Activated CD8-positive, alpha-beta memory T cell treated with anti-CD3 and anti-CD28 coated beads, Interleukin-2, amount 50 U/mL, for 1 hour (primary cell): ENCODE results near the gene FLNC.
A peak's percentile ranks its signal among the peaks of the same experiment; 100 is the strongest.

Source experiments
- DNase-seq: peaks from one replicate; pipeline ENCODE4 v3.0.0-alpha.2; 2020; ENCODE audit errors: extremely low read depth

The FLNC gene

DNA sequence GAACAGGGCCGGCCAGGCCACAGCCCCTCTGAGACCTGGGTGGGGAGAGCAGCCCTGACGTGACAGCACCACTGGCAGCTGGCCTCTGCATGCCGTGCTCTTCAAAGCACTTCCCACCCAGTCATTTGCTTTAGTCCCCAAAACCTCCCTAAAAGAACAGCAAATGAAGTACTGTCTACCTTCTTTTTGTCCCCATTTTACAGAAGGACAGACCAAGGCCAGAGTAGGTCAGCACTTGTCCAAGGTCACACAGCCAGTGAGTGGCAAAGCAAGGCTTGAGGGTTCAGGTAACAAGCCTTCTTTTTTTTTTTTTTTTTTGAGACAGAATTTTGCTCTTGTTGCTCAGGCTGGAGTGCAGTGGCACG is 47.5 kb downstream of the FLNC start:
- no peak for DNase-seq

DNA sequence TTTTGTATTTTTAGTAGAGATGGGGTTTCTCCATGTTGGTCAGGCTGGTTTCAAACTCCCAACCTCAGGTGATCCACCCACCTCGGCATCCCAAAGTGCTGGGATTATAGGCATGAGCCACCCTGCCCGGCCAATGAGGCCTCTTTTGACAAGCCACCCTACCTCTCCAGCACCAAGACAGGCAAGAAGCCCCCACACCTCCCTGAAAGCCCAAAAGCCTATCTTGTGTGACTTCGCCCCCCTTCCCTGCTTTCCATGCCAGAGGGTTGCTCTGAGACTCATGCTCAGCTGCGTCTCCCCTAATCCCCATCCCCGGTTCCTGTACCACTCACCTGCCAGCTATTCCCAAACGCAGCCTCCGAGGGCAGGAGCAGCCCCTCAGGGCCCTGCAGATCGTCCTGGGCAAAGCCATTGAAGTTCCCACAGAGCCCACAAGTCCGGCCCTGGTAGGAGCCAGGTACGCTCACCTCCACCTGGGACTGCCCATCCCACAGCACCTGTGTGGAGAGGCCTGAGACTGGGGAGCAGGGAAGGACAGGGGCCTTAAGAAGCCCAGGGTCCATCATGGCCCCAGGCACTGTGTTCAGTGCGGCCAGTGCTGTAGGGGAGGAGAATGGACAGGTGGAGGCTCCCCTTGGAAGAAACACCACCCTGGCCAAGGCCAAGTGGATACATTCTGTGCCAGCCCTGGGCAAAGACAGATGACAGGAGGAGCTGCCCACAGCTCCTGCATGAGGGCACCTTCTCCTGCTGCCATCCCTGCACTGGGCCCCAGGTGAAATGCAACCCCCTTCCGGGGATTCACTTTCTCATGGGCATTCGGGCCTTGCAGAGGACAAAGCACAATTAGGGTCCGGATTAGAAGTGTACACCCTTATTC is 48.3 kb downstream of the FLNC start:
- no peak for DNase-seq

DNA sequence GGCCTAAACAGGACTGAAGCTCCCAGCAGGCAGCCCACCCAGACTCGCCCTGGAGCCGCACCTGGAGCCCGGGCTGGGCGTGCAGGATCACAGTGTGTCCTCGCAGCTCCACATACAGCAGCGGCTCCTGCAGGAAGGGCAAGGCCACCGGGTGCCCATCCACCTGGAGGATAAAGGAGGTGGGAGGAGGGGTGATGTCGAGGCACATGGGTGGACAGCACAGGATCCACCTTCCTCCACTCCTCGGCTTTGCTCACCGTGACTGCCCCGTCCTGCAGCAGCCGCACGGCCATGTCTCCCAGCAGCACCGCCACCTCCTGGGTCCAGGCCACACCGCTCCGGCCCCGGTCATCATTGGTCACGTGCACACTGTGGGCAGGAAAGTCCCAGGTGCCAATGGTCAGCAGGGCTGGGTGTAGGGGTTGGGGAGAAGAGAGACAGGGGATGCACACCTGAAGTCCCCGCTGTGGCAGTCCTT is 49.3 kb downstream of the FLNC start:
- DNase-seq = no peak

DNA sequence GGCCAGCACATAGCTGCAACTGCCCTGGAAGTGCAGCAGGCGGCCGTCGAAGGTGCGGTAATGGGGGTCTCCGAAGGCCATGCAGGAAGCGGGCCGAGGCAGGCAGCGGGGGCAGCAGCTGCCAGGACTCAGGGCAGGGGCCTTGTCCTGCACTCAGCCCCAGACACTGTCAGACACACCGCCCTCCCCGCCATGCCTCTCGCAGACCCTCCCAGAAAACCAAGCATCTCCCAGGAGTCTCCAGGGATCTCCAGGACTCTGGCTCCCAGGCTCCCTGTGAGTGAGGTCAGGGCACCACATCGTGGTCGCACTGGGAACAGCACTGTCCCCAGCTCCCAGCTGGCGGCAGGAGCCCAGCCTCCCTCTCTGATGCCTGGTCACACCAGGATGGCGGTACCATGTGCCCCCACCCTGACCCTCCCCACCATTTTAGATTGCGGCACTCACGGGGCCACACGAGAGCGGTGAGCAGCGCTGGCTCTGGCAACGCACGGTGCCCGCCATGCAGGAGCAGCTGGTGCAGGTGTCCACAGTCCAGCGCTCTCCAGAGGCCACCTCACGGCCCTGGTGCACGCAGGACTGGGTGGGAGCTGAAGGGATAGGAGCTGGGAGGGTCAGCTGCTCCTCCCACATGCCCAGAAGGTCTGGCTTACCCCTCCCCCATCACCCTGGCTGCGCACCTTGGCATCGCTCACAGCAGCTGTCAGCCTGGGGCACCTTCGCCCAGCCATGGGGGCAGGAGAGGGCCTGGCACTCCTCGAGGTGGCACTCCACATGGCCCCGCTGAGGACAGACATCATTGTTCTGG is 49.9 kb downstream of the FLNC start:
- DNase-seq = no peak

GRCh38 chr7:128880791-128881457 is 50.7 kb downstream of the FLNC start:
- no peak for DNase-seq

GRCh38 chr7:128881458-128882125 is 51.4 kb downstream of the FLNC start:
- DNase-seq = no peak

GRCh38 chr7:128882134-128882533 is 51.9 kb downstream of the FLNC start:
- no peak for DNase-seq

GRCh38 chr7:128883622-128884448 is 53.6 kb downstream of the FLNC start:
- DNase-seq = peak; percentile 69

GRCh38 chr7:128884561-128885369 is 54.6 kb downstream of the FLNC start:
- no peak for DNase-seq

DNA sequence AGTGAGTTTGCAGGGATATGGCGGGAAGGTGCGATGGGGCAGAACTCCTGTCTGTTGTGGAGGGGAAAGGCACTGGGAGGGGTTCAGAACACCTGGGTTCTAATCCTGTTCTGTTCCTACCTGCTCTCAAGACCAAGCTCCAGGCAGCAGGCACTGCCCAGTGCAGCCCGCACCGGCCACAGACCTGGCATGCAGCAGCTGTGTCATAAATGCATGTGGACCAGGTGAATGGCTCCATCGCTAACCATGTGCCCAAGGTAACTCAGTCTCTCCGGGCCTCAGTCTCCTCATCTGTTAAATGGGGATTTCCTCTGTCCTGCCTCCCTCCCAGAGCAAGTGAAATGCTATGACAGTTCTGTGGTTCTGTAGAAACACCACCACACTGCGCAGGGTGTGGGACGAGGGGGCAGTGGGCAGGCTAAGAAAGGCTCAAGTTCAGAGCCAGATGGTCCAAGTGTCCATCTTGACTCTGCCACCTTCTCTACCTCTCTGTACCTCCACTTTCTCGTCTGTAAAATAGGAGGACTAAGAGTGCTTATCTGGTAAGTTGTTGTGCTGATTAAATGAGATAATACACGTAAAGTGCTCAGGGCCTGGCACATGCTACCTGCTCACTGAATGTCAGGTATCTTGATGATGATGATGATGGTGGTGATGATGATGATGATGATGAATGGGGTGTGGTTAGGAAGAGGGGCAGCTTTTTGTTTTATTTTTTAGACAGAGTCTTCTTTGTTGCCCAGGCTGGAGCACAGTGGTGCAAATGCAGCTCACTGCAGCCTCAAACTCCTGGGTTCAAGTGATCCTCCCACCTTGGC is 55.4 kb downstream of the FLNC start:
- no peak for DNase-seq

- DNase-seq = no peak
Observed at GRCh38 chr7:128886391-128887168, 56.4 kb downstream of the FLNC start.

GRCh38 chr7:128887169-128888038 is 57.2 kb downstream of the FLNC start:
- no peak for DNase-seq

DNA sequence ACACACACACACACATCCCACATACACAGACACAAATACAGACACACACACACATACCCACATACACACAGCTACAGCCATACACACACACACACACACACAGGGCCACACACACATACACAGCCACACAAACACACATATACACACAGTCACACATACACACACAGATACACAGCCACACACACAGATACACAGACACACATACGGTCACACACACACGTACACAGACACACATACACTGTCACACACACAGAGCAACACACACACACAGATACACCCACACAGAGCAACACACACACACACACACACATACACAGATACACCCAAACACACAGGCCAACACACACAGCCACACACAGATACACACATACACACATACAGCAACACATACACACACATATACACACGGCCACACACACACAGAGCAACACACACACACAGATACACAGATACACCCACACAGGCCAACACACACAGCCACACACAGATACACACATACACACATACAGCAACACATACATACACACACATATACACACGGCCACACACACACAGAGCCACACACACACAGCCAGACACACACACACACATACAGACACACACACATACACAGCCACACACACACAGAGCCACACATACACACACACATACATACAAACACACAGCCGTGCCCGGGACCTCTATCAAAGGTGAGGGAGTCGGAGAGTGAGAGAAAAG is 58.0 kb downstream of the FLNC start:
- DNase-seq = no peak

GRCh38 chr7:128888756-128889095 is 58.5 kb downstream of the FLNC start:
- no peak for DNase-seq

- no peak for DNase-seq
Observed at GRCh38 chr7:128889121-128889520, 58.9 kb downstream of the FLNC start.

- DNase-seq = no peak
Observed at GRCh38 chr7:128890306-128891109, 60.3 kb downstream of the FLNC start.
